ENCODE data around the gene ZNF124. TPM values are rescaled to one million over a fixed set of nuclear protein-coding genes. Genes with fewer than 3 reads are reported as not detected.

ZNF124 gene
- total and polyA plus RNA-seq, 2 of the 13 experiments (the other 11 are each of a cell fraction or from before 2014, with no cell fraction given) = 9.7 to 134 TPM

DNA sequence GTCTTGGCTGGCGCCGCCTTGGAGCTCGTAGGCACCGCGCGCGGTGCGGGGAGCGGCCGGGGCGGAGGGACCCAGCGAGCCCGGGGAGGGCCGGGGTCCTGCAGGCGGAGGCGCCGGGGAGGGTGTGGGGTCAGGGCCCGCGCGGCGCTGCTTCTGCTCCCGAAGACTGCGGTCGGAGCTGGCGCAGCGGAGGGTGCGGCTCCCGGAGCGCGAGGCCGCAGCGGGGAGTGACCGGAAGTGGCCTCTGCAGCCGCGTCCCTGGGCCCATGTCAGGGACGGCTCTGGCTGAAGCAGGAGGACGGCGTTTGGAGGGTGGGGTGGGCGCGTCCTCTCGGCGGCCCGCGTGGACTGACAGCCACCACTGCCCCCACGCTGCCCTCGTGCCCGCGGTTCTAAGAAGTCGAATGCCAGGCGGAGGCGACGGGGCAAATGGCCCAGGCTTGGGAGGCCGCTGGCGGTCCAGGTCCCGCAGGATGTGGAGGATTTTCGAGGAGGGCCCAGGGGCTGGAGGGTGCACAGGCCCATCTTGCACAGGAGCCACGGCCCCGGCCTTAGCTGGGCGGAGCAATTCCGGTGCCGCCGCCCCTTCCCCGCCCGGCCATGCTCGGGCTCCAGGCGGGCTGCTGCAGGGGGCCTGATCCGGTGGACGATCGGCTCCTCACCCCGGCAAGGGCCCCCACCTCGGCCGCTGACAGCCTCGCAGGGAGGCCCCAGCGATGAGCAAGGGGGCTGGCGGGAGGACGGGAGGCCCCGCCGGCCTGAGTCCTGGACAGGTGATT lies 59.9 kb downstream of the ZNF124 start (continued):
- no peak for TF ChIP-seq SYNCRIP (IDR thresholded peaks at IDR 0.05; ENCODE audit: insufficient read depth, low read depth, low read length)
- TF ChIP-seq, protein P1, sequence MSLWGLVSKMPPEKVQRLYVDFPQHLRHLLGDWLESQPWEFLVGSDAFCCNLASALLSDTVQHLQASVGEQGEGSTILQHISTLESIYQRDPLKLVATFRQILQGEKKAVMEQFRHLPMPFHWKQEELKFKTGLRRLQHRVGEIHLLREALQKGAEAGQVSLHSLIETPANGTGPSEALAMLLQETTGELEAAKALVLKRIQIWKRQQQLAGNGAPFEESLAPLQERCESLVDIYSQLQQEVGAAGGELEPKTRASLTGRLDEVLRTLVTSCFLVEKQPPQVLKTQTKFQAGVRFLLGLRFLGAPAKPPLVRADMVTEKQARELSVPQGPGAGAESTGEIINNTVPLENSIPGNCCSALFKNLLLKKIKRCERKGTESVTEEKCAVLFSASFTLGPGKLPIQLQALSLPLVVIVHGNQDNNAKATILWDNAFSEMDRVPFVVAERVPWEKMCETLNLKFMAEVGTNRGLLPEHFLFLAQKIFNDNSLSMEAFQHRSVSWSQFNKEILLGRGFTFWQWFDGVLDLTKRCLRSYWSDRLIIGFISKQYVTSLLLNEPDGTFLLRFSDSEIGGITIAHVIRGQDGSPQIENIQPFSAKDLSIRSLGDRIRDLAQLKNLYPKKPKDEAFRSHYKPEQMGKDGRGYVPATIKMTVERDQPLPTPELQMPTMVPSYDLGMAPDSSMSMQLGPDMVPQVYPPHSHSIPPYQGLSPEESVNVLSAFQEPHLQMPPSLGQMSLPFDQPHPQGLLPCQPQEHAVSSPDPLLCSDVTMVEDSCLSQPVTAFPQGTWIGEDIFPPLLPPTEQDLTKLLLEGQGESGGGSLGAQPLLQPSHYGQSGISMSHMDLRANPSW (CRISPR knock-in tag; IDR thresholded peaks at IDR 0.05; ENCODE audit: borderline replicate concordance) = no peak
- no peak for TF ChIP-seq ATM (IDR thresholded peaks at IDR 0.05; ENCODE audit: borderline replicate concordance)
- TF ChIP-seq MTF2 (CRISPR knock-in tag; IDR thresholded peaks at IDR 0.05; ENCODE audit: borderline replicate concordance) = no peak
- TF ChIP-seq NR2C2 (CRISPR knock-in tag; IDR thresholded peaks at IDR 0.05; ENCODE audit: borderline replicate concordance) = peak; percentile 62
- no peak; the same call in 1 of the 2 replicates for TF ChIP-seq TSC22D2 (CRISPR knock-in tag; IDR thresholded peaks at IDR 0.05; ENCODE audit: borderline replicate concordance)
- TF ChIP-seq HHEX (CRISPR knock-in tag; IDR thresholded peaks at IDR 0.05) = no peak
- peak; percentile 50; the same call in 1 of the 2 replicates for TF ChIP-seq BRCA1 (CRISPR knock-in tag; IDR thresholded peaks at IDR 0.05)
- TF ChIP-seq ETS1 (CRISPR knock-in tag; IDR thresholded peaks at IDR 0.05) = no peak; the same call in 1 of the 2 replicates
- 0 out of 2 replicates have a peak, but pooled peaks have one; percentile 35 for TF ChIP-seq ZNF546 (CRISPR knock-in tag; conservative IDR thresholded peaks at IDR 0.05)
- 0 out of 2 replicates have a peak, but pooled peaks have one; percentile 48 for TF ChIP-seq ZNF552 (CRISPR knock-in tag; IDR thresholded peaks at IDR 0.05; ENCODE audit: borderline replicate concordance)
- 0 out of 2 replicates have a peak, but pooled peaks have one; percentile 83 for TF ChIP-seq SMAD1 (CRISPR knock-in tag; IDR thresholded peaks at IDR 0.05; ENCODE audit: borderline replicate concordance, low read depth)
- TF ChIP-seq ZBTB34 (CRISPR knock-in tag; IDR thresholded peaks at IDR 0.05) = peak; percentile 75
- peak; percentile 71 for TF ChIP-seq PHF20 (CRISPR knock-in tag; IDR thresholded peaks at IDR 0.05)
- no peak; the same call in 1 of the 2 replicates for TF ChIP-seq GLI4 (CRISPR knock-in tag; IDR thresholded peaks at IDR 0.05; ENCODE audit: borderline replicate concordance)
- peak in 1 of 2 experiments; percentile 11; a peak in 1 of 4 replicates for TF ChIP-seq REST (IDR thresholded peaks at IDR 0.05; ENCODE audit: borderline replicate concordance in 1 of 2, low read depth in 1 of 2, low read length in 2 of 2)
- TF ChIP-seq HNRNPH1 (optimal IDR thresholded peaks at IDR 0.05; ENCODE audit: low read depth, low read length) = no peak
- TF ChIP-seq ZNF207 (IDR thresholded peaks at IDR 0.05; ENCODE audit: borderline replicate concordance) = no peak
- TF ChIP-seq ZNF468 (CRISPR knock-in tag; IDR thresholded peaks at IDR 0.05) = no peak
- TF ChIP-seq ZNF7 (CRISPR knock-in tag; IDR thresholded peaks at IDR 0.05) = no peak

All from HepG2 (cell line).